HCT116 (cell line): ENCODE measurements around the gene NEUROD4. TPM values are rescaled to one million over a fixed set of nuclear protein-coding genes. Genes with fewer than 3 reads are reported as not detected.

Source experiments
- ATAC-seq: fragments of 200-7000 bp; cut with Tn5 transposase; 2 replicates; pipeline ENCODE4 v1.9.1; 2020; ENCODE audit warnings: mild to moderate bottlenecking, moderate library complexity
- BruUV-seq: library from RNA; stranded (reverse); fragments of 400-500 nt; replicated peaks from 2 replicates; lab custom pipeline; 2021; lab: Mats Ljungman, UMichigan
- CTCF ChIA-PET: fragments of 300-600 bp; sonication (Branson Sonifier 250); formaldehyde crosslinking; loops from one replicate; lab custom pipeline; 2021; ENCODE audit warnings: antibody characterized with exemption; lab: Charles Lee
- POLR2A ChIA-PET: fragments of 300-600, 350-600 bp; sonication (Branson Sonifier 250); formaldehyde crosslinking; loops from one replicate; lab custom pipeline; 2021; ENCODE audit warnings: antibody characterized with exemption; lab: Charles Lee
- RAD21 ChIA-PET, 2 experiments: fragments of 300-600 bp; sonication (Branson Sonifier 250); formaldehyde crosslinking; loops; one replicate each; lab custom pipeline; 2023; ENCODE audit warnings: low total read pairs in 2 of 2; ENCODE audit not compliant: uncharacterized antibody in 2 of 2, unreplicated experiment in 2 of 2, low non-redundant PET in 1 of 2; lab: Charles Lee
- DNase-seq: peaks from one replicate; pipeline ENCODE4 v3.0.0-alpha.2; 2010; ENCODE audit warnings: low read depth, low spot score
- H2AFZ ChIP-seq: fragments of 200-600 bp; shearing (Covaris generic), sonication (generic); 2 replicates; pipeline ENCODE4 v1.6.1; 2017; ENCODE audit warnings: low read depth, mixed run types, mixed read lengths, antibody characterized with exemption, low read length; ENCODE audit not compliant: poor library complexity, severe bottlenecking
- H3K27ac ChIP-seq: 2 replicates; pipeline ENCODE4 v1.5.1; 2012; ENCODE audit warnings: low read depth, low read length
- H3K27me3 ChIP-seq: fragments of 200-600 bp; sonication (generic); 2 replicates; pipeline ENCODE4 v1.6.1; 2016; ENCODE audit warnings: mixed run types, low read length, mixed read lengths; ENCODE audit not compliant: insufficient read depth
- H3K36me3 ChIP-seq, 2 experiments: fragments of 200-500 bp in 1 of 2; fragments of 200-600 bp in 1 of 2; sonication (Bioruptor generic) in 1 of 2; sonication (generic) in 1 of 2; 2 replicates each; pipeline versions ENCODE4 v1.5.1 to v1.6.1; 2014 to 2016; ENCODE audit warnings: low read length in 2 of 2, inconsistent platforms in 1 of 2, mixed read lengths in 1 of 2, mixed run types in 1 of 2; ENCODE audit not compliant: insufficient read depth in 2 of 2, control insufficient read depth in 1 of 2
- H3K4me1 ChIP-seq, 2 experiments: fragments of 200-600 bp in 1 of 2; sonication (generic) in 1 of 2; 2 replicates each; pipeline versions ENCODE4 v1.5.1 to v1.6.1; 2012 to 2017; ENCODE audit warnings: low read length in 2 of 2, inconsistent platforms in 1 of 2, mild to moderate bottlenecking in 1 of 2, mixed read lengths in 1 of 2, mixed run types in 1 of 2, moderate library complexity in 1 of 2; ENCODE audit not compliant: insufficient read depth in 2 of 2, control insufficient read depth in 1 of 2
- H3K4me2 ChIP-seq: fragments of 200-600 bp; sonication (generic); 2 replicates; pipeline ENCODE4 v1.6.1; 2017; ENCODE audit warnings: mixed run types, low read length, mixed read lengths
- H3K4me3 ChIP-seq, 2 experiments: fragments of 200-600 bp in 1 of 2; sonication (generic) in 1 of 2; replicated peaks in 1 of 2; 2 replicates each; pipeline ENCODE4 v1.5.1; 2011 to 2016; ENCODE audit warnings: low read length in 2 of 2, control low read depth in 1 of 2, low read depth in 1 of 2, mild to moderate bottlenecking in 1 of 2, mixed read lengths in 1 of 2, mixed run types in 1 of 2
- H3K79me2 ChIP-seq: fragments of 200-600 bp; sonication (generic); 2 replicates; pipeline ENCODE4 v1.6.1; 2017; ENCODE audit warnings: mild to moderate bottlenecking, mixed run types, low read length, moderate library complexity, mixed read lengths; ENCODE audit not compliant: insufficient read depth
- H3K9ac ChIP-seq: fragments of 200-600 bp; sonication (generic); 2 replicates; pipeline ENCODE4 v1.6.1; 2016; ENCODE audit warnings: low read length, mixed read lengths
- H3K9me2 ChIP-seq: fragments of 200-600 bp; sonication (generic), shearing (Covaris generic); 2 replicates; pipeline ENCODE4 v1.6.1; 2017; ENCODE audit warnings: mixed run types, mild to moderate bottlenecking, moderate library complexity; ENCODE audit not compliant: insufficient read depth
- H3K9me3 ChIP-seq, 2 experiments: fragments of 200-500 bp in 1 of 2; fragments of 200-600 bp in 1 of 2; sonication (Bioruptor generic) in 1 of 2; sonication (generic) in 1 of 2; 2 replicates each; pipeline ENCODE4 v1.6.1; 2014 to 2017; ENCODE audit warnings: low read length in 2 of 2, mixed read lengths in 2 of 2, inconsistent platforms in 1 of 2, low read depth in 1 of 2, mild to moderate bottlenecking in 1 of 2, mixed run types in 1 of 2, moderate library complexity in 1 of 2; ENCODE audit not compliant: control insufficient read depth in 1 of 2, insufficient read depth in 1 of 2
- H4K20me1 ChIP-seq: fragments of 200-600 bp; sonication (generic), shearing (Covaris generic); 2 replicates; pipeline ENCODE4 v1.6.1; 2017; ENCODE audit warnings: mixed run types, mild to moderate bottlenecking, moderate library complexity; ENCODE audit not compliant: insufficient read depth
- ELF1 ChIP-seq: IDR thresholded peaks from 2 replicates; pipeline ENCODE4 v1.6.1; 2012; ENCODE audit warnings: low read depth, borderline replicate concordance
- EZH2phosphoT487 ChIP-seq: fragments of 200-600 bp; IDR thresholded peaks from 2 replicates; pipeline ENCODE4 v1.6.1; 2018; ENCODE audit warnings: antibody characterized with exemption, borderline replicate concordance
- FOSL1 ChIP-seq: IDR thresholded peaks from 2 replicates; pipeline ENCODE4 v1.6.1; 2012; ENCODE audit warnings: low read depth
- MAX ChIP-seq: IDR thresholded peaks from 2 replicates; pipeline ENCODE4 v1.6.1; 2012
- intact Hi-C: fragments of 100-400 bp; cut with micrococcal nuclease; formaldehyde crosslinking; loops from 2 replicates; pipeline ENCODE4 v1.10.0; 2022
- total RNA-seq: library from RNA; stranded (reverse); gene quantifications from one replicate; pipeline ENCODE4 v1.2.1, GENCODE V29; 2021; ENCODE audit not compliant: unreplicated experiment

The NEUROD4 gene
- total RNA-seq, 1 experiment from 2014 or later: not detected

GRCh38 chr12:55041345-55042055, 21.7 kb downstream of the NEUROD4 start:
- no peaks in the 10 kb centered on the region for H3K36me3 ChIP-seq
- peaks cover 81% of the 10 kb centered on the region for H3K27me3 ChIP-seq
- no peaks in the 10 kb centered on the region for H3K9me2 ChIP-seq
- H3K9me3 ChIP-seq: no peaks in the 10 kb centered on the region
- no peak overlapping the region for H2AFZ ChIP-seq
- RAD21 ChIA-PET: no interaction called here
- TF ChIP-seq FOSL1 (no peak), EZH2phosphoT487 (0 out of 2 replicates have a peak, but pooled peaks have one; percentile 72)
- intact Hi-C loops: no loop called here
- no peak overlapping the region for H3K4me3 ChIP-seq
- H3K4me2 ChIP-seq: no peak overlapping the region
- H3K79me2 ChIP-seq: no peaks in the 10 kb centered on the region
- no peaks in the 10 kb centered on the region for H3K4me1 ChIP-seq
- H4K20me1 ChIP-seq: no peaks in the 10 kb centered on the region
- DNase-seq: no peak
- BruUV-seq: no TSS peak
- H3K27ac ChIP-seq: no peak overlapping the region
- CTCF ChIA-PET: no interaction called here
- H3K9ac ChIP-seq: no peak overlapping the region
- ATAC-seq: no peak
- POLR2A ChIA-PET: no interaction called here

- Histone ChIP-seq H3K4me1 (no peaks in the 10 kb centered on the region), H3K79me2 (no peaks in the 10 kb centered on the region), H3K4me3 (no peak overlapping the region), H3K9me2 (no peaks in the 10 kb centered on the region), H3K27ac (no peak overlapping the region), H4K20me1 (no peaks in the 10 kb centered on the region), H3K4me2 (no peak overlapping the region), H3K9ac (no peak overlapping the region), H3K27me3 (peaks cover 69% of the 10 kb centered on the region), H3K36me3 (no peaks in the 10 kb centered on the region), H3K9me3 (no peaks in the 10 kb centered on the region), H2AFZ (no peak overlapping the region)
- ChIA-PET POLR2A (no interaction called here), CTCF (interaction anchor here (1.9 kb wide), 1 partner anchor 25 kb away, joined by 6 read pairs; no protein-coding TSS in a partner anchor), RAD21 (no interaction called here)
- no peak for DNase-seq
- intact Hi-C loops: no loop called here
- no TSS peak for BruUV-seq
- TF ChIP-seq MAX: no peak
- no peak for TF ChIP-seq ELF1
- ATAC-seq: no peak
Measured at GRCh38 chr12:55043542-55043941, 23.8 kb downstream of the NEUROD4 start.
